NCI-H2107 (cell line): ENCODE results near the gene PEX13.
"Not testable (repeated sequence)": the region's sequence is repeated elsewhere in the genome, so short reads cannot be mapped to it uniquely, and the experiment has no call there.

ENCODE experiments used
- DNase-seq: peaks from one replicate; lab custom pipeline; 2025; lab: John Stamatoyannopoulos, UW

The PEX13 gene

GRCh38 chr2:61017556-61018317 lies at the start of gene PEX13, which contains the start of gene PUS10:
Gene PEX13 (plus strand): TSS chr2:61017720. CDS start chr2:61017760, 40 bp downstream.
Gene PUS10 (minus strand): TSS chr2:61018255. CDS start chr2:61011890, 6,365 bp downstream.
- peak; percentile 54 for DNase-seq

GRCh38 chr2:60972889-60973656 lies 44.4 kb upstream of the PEX13 start:
- no peak for DNase-seq

GRCh38 chr2:60973705-60974104 lies 43.8 kb upstream of the PEX13 start:
- no peak for DNase-seq

- no peak for DNase-seq
Measured at GRCh38 chr2:60974652-60975051, 42.9 kb upstream of the PEX13 start.

GRCh38 chr2:60976256-60976850 lies 41.2 kb upstream of the PEX13 start:
- DNase-seq: no peak

GRCh38 chr2:60976875-60977561 lies 40.5 kb upstream of the PEX13 start:
- no peak for DNase-seq

GRCh38 chr2:60977562-60977895 lies 40.0 kb upstream of the PEX13 start:
- DNase-seq: no peak

- DNase-seq: no peak
Measured at GRCh38 chr2:60979231-60979630, 38.3 kb upstream of the PEX13 start.

- no peak for DNase-seq
Measured at GRCh38 chr2:60980071-60980815, 37.3 kb upstream of the PEX13 start.

GRCh38 chr2:60982066-60982465 lies 35.5 kb upstream of the PEX13 start:
- not testable (repeated sequence) for DNase-seq

GRCh38 chr2:60984720-60985119 lies 32.8 kb upstream of the PEX13 start:
- DNase-seq: no peak

- DNase-seq: no peak
Measured at GRCh38 chr2:60987041-60987440, 30.5 kb upstream of the PEX13 start.

- DNase-seq: not testable (repeated sequence)
Measured at GRCh38 chr2:60987656-60988055, 29.9 kb upstream of the PEX13 start.

GRCh38 chr2:60989259-60989658 lies 28.3 kb upstream of the PEX13 start:
- DNase-seq: no peak

GRCh38 chr2:60991644-60992043 lies 25.9 kb upstream of the PEX13 start:
- DNase-seq: no peak

- DNase-seq: no peak
Measured at GRCh38 chr2:60992985-60993392, 24.5 kb upstream of the PEX13 start.

GRCh38 chr2:60994131-60994530 lies 23.4 kb upstream of the PEX13 start:
- DNase-seq: no peak

GRCh38 chr2:60998628-60999545 lies 18.6 kb upstream of the PEX13 start:
- peak; percentile 17 for DNase-seq

GRCh38 chr2:61005736-61006135 lies 11.8 kb upstream of the PEX13 start:
- DNase-seq: no peak

GRCh38 chr2:61006486-61007105 lies 10.9 kb upstream of the PEX13 start:
- DNase-seq: no peak
